Measurements from ENCODE around the gene IL17A.

IL17A gene
- total RNA-seq, result 0 reads per million in 2 donors

DNA sequence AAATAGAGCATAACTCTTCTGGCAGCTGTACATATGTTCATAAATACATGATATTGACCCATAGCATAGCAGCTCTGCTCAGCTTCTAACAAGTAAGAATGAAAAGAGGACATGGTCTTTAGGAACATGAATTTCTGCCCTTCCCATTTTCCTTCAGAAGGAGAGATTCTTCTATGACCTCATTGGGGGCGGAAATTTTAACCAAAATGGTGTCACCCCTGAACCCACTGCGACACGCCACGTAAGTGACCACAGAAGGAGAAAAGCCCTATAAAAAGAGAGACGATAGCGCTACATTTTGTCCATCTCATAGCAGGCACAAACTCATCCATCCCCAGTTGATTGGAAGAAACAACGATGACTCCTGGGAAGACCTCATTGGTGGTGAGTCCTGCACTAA is at the start of gene IL17A:
Gene IL17A (plus strand): TSS at position 301 of the 400 bp plus-strand sequence. CDS start 57 bp downstream, at position 358.
- no peak for DNase-seq

DNA sequence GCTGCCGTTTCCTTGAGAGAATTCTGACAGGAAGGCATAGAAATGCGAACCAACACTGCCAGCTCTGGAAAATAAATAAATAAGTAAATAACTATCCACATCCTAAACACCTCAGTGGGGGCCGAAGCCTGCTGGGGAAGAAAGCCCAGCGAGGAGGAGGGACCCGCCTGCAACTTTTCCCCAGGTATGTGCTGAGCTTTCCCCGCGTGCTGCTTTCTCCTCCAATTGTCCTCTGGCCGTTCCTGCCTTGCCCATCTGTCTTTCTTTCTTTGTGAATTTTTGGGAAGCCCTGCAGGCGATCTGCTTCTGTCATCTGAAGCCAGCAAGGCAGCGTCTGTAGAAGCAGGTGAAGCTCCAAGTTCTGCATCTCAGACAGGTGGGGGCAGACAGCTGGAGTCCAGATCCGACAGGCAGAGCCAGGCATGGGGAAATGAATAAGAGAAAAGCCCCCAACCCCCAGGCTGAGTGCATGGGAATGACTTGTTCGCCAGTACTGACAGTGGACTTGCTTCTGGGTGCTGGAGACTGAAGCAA is 49.2 kb upstream of the IL17A start:
- no peak for DNase-seq

DNA sequence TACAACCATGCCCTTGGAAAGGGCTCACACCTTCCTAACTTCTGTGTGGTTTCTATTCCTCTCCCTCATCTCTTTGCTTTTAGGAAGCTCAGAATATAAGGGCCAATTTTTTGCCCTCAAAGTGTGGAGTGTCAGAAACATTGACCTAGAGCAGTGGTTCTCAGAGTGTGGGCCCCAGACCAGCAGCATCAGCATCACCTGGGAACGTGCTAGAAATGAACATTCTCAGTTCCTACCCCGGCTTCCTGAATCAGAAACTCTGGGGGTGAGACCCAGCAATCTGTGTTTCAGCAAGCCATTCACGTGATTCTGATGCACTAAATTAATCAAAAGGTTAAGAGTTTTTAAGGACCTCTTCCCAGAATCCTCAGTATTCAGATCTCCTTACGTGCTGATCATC is 47.9 kb upstream of the IL17A start:
- no peak for DNase-seq

DNA sequence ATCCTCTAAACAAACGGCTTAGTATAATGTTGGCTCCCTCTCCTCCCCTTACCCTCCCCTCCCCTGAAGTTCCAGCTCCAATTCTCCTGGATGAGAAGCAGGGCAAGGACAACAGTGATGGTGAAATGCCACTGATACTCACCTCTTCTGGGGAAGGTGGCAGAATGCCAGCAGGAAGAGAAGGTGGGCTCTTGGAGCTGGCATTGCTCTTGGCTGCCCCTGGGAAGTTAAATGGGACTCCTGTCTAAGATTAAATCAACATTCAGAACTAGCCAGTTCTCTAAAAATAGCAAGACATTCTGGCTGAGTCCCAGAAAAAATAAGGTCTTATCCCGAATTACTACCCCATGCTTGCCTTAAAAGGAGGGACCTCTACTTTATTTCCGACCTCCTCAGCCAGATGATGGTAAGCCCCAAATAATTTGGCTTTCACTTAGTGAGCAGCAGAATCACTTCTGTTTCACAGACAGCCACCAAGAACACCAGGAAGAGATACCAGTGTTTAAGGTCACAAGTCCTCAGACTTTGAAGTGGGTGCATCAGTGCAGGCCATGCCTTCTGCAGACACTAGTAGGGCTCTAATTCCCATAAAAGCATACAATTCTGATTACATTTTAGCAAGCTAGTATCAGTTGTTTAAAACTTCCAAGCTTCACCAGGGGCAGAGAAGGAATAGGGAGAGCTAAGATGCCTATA is 46.0 kb upstream of the IL17A start:
- DNase-seq, result no peak

DNA sequence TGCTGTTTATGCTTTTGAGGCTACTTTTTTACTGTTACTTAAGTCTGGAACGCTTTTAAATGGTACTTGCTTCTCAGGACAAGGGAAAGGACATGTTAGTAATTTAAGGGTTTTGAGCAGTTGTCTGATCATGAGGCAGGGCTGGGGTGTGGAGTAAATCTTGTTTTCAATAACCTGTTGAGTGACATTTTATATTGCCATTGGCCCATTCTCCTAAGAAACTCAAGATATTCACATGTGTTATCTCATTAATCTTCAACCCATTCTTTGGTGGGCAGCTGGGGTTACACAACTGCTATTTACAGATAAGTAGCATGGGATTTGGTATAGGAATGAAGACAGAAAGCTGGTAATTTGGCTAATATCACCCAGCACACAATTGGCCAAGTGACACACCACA is 44.6 kb upstream of the IL17A start:
- no peak for DNase-seq

DNA sequence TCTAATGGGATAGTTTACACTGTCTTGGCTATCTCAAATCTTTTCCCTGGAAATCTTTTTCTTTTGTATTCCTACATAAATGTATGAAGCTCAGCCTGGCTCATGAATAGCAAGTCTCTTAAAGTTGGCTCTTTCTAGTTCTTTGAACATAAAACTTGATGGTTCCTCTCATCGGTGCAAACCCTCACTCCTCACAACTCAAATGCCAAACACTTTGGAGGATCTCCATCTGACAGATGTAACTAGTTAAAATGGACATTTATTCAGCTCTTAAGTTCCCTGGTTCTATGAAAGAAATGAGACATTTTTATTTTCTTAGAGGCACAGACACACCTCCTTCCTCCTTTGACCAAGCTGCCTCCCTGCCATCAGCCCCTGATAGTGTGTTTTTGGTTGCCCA is 43.6 kb upstream of the IL17A start:
- no peak for DNase-seq

DNA sequence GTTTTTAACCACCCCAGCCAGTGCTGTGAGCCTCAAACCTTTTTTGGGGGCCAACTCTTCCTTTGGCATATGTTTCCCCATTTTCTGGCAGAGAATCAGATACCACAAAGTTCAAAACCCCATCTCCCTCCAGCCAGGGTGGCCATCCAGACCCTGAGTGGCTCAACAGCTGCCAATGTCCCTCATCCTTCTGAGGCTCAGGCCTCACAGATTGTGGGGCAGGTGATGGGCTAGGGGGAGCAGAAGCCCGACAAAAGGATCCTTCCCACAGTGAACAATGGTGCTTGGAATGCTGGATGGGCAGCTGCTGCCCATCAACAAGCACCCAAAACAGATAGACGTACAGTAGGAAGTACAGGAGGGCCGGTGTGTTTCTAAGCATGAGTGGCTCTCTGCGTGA is 42.6 kb upstream of the IL17A start:
- DNase-seq, result no peak

DNA sequence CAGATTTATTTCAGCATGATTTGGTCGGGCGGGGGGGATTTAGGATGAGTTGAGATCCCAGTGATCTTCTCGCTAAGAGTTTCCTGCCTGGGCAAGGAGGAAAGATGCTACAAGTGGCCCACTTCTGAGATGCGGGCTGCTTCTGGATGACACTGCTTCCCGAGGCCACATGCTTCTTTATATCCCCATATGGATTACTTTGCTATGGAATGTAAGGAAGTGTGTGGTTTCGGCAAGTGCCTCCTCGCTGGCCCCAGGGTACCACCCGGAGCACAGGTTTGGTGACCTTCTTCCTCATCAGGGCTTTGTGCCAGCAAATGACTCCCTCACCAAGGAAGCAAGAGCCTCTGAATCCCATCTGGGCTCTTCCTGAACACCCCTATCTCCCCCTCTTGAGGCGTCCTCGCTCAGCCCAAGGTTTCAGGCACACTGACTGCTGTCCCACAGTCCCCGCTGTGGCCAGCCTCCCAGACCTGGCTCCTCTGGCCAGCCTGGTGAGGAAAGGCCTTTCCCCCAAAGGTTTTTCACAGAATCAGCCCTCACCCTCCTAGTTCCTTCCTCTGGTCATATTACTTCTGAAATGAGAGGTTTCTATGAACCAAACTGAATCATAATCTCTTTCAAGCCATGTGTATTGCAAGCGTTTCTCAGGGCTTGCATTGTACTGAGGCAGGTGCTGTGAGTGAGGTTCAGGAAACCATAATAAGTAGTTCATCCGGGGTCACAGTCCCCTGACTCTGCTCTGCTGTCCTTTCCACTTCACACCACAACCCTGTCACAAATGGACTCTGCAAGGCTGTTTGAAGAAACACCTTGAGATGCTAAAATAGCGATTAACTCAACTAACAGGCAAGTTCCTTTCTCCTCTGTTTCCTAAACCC is 41.7 kb upstream of the IL17A start:
- DNase-seq, result no peak

DNA sequence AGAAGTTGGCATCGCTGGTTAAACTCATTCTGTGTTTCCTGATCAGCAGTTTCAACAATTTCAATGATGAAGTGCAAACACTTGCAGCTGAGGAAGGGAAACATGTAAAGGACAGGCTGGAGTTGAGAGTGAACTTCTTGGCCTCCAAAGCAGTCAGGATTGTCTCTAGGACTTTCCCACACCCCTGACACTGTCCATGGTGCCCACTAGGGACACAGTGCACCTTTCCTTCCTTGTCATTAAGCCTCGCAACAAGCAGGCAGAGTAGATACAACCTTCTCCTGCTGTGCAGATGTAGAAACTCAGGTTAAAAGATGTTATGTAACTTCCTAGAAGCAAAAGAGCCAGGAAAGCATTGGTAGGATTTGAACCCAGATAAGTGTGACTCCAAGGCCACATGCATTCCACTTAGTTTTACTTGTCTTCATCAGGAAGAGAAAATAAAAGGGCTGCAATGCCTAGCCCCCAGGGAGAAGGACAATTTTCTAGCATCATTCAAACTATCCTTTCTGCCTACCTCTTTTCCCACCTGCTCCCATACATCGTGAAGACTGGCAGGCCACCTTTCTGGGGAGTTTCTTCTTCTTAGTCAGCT is 39.2 kb upstream of the IL17A start:
- no peak for DNase-seq

DNA sequence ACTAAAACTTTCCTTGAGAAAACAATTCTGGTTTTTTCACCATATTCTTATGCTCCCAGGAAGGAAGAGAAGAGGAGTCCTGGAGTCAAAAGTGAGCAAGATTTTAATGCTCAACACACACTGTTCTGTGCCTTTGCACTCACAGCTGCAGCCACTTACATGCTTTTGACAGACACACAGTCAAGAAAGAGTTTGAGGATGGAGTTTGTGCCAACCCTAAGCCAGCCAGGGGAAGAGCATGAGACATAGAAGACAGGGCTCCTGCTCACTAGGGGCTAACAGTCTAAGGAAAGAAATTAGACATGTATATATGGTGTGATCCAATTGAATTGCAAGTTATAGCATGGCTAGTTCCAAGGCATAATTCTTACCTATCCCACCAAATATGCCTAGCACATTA is 37.1 kb upstream of the IL17A start:
- DNase-seq, result no peak

DNA sequence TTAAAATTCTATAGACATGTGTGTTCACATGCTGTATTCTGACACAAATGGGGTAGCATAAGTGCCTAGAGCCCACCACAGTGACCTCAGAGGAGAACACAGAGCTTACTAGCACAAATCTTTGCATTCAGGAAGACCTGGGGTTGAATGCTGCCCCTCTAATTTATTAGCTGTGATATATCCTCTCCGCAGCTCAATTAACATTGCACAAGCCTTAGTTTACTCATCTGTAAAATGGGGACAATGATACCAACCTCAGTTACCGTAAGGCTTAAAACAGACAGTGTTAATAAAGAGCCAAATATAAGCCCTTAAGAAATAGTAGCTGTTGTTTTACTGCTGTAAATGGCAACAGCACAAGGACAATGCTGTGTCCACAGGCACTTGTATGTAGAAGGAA is 36.2 kb upstream of the IL17A start:
- no peak for DNase-seq

DNA sequence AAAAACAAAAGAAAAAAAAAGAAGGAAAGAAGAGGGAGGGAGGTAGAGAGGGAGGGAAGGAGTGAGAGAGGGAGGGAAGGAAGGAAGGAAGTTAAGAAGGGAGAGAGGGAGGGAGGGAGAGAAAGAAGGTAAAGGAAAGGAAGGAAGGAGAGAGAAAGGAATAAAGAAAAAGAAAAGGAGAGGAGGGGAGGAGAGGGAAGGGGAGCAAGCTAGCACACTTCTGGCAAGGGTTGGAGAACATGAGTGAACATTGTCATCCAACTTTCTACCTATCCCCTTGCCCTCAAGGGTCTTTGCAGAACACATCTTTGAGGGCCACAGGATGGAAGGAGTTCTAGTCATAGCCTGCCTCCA is 34.1 kb upstream of the IL17A start:
- no peak for DNase-seq

DNA sequence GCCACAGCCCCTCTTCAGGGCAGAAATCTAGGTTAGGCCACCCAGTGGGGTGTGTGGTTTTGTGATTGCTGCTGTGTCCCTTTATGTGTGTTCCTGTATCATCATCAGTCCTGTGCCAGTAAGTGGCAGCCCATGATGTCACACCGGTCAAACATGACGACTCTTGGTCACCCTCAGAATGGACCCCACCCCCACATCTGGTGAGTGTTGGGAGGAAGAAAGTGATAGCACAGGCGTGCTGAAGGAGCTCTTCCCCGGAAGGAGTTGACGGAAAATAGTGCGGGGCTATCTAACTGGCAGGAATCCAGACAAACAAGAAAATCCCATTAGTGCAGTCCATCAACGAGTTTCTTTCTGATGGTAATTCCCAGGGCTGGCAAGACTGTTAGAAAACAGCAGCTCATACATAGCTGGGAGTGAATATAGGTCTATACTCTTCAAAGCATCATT is 33.4 kb upstream of the IL17A start:
- no peak for DNase-seq

DNA sequence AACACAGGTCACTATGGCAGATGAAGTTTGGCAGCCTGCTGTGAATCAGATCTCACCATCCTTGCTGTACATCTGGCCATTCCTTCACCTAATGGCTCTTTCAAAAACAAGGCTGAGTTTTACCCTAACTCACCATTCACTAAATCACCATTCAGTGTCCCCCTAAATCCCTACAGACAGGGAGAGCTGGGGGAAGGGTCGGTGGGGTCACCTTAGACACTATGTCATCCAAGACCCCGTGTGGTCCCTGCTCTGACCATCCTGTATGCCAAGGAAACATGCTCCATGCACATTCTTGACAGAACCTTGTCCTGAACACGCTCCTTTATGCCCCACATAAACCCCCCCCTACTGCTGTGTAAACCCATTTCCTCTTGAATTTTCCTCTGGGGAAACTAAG is 31.8 kb upstream of the IL17A start:
- DNase-seq, result no peak

DNA sequence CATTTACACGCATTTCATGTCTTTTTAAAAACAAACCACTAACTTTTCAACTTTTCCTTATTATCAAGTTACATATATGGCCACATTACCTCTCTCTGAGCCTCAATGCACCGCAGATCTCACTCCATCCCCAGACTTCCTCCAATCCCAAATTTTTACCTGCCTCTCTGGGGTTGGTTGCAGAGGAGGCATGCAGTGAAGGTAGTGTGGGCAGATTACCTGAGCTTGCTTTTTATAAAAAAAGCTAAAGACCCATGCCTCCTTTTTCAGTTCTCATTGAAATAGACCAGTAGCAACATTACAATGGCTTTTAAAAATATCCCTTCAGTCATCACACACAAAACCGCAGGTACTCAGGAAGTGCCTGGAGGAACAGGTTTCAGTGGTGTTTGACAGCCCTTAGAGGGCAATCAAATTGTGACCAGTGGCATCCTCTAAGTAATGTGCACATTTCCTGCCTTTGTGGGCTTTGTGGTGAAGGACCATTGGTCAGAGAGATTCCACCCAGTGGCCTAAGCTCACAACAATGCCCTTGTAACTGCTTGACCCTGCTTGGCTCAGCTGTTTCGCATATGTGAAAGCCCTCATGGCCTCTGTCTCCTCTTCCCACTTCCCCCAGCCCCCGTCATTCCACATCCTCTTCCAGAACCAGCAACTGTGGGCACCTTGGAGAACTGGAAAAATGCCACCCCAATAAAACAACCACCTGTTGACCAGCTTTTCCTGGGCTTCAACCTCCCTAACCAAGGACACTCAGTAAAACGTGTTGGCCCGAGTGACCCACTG is 30.2 kb upstream of the IL17A start:
- DNase-seq, result no peak

DNA sequence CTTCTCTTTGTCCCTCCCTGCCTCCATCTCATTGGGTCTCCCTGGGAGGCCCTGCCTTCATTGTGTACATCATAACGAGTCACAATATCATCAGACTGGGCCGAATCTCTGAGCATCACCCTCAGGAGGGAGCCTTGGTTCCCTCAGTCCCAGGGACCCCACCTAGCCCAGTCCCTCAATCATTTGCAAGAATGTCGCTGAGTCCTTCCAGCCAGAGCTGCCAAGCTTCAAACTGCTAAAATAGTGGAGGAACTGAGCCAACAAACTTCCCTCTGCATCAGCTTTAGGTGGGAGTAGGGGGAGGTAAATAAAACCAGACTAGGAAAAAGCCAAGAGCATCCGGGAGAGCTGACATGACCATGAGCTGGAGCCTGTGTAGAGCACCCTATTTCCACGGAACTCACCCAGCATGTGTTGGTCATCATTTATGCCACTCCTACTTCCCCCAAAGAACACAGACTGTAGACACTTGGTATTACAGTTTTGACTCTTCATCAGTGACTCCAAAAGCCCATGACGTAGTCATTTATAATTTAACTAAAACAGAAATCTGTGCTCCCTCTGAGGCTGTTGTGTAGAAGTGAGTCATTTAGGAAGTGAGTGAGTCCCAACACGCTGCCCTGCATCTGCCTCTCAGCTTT is 28.8 kb upstream of the IL17A start:
- no peak for DNase-seq

DNA sequence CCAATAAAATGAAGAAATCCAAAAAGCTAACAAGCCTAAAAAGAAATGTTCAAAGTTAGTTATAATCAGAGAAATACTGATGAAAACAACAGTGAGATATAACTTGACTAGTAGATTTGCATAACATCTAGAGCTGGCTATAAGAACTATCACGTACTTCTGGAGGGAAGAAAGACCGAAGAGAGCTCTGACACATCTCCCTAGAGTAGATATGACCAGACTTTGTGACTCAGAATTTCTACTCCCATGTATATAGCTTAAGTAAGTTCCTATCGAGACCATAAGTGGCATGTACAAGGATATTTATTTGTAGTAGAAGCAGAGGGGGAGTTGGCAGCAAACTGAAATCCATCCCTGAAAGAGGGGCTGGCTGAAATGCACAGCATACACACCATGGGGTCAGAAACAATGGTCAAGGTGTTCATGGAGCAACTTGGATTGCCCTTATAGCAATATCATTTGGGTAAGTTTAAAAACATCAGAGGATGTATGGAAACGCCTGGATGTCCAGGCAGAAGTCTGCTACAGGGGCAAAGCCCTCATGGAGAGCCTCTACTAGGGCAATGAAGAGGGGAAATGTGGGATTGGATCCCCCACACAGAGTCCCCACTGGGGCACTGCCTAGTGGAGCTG is 25.6 kb upstream of the IL17A start:
- no peak for DNase-seq

DNA sequence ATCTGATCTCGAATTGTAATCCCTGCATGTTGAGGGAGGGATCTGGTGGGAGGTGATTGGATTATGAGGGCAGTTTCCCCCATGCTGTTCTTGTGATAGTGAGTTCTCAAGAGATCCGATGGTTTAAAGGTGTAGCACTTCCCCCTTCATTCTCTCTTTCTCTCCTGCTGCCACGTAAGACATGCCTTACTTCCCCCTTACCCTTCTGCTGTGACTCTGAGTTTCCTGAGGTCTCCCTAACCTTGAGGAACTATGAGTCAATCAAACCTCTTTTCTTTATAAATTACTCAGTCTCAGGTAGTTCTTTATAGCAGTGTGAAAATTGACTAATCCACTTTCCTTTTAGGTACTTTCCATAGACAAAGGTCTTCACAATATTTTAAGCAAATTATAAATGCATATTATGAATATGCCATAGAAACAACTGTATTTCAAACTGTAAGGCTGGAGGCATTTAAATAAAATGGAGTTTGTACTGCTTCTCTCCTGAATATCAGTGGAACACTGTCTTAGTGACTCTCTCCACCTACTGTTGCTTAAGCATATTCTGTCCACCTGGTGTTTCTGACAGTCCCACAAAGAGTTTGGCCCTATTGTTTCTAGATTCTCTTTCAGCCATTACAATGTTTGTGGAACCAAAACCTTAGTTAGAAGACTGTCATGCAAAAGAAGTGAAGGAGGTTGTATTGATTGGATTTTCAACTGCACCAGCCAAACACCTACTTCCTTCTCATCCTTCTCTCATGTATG is 24.3 kb upstream of the IL17A start:
- DNase-seq, result no peak

DNA sequence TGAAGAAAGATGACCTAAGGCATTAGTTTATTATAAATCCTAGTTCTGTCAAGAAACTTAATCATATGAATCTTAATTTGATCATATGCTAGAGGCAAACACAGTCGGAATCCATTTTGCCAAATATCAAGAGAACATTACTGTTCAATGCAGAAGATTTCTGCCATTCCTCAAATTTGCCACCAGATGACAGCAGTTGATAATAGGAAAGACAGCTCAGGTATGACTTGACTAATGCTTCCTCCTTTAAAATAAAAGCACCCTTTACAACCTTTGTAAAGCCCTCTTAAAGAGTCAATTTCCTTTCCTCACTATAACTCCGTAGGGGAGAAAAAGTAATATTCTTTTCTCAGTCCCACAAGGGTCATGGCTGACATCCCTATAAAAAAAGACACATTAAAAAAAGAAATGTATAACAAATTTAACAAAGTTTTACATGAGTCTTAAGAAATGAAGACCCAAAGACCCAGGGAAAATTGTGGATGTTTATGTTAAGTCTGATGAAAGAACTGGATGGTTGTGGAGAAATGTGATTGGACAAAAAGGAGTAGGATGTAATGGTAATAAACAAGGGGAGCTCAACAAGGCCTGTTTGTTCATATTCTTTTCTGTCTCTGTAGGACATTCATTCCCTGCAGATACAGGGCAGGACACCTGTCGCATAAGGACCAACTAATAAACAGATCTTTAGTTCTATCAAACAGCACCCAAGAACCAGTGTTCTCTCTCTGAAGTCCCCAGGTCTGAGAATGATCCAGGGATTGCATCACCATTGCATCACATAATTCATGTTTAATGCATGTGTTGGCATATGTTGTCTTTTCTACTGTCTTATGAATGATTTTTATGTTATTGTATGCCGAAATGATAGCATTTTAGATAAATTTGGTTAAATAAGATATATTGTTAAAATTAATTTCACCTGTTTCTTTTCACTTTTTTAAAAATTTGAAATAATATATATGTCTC is 23.0 kb upstream of the IL17A start:
- DNase-seq, result no peak
